ENCODE measurements around the gene TTLL13. TPM values are rescaled to one million over a fixed set of nuclear protein-coding genes. Genes with fewer than 3 reads are reported as not detected.
A peak's percentile ranks its signal among the peaks of the same experiment; 100 is the strongest.
"Not testable (repeated sequence)": the region's sequence is repeated elsewhere in the genome, so short reads cannot be mapped to it uniquely, and the experiment has no call there.

TTLL13 gene
- total and polyA plus RNA-seq, 2 donors (not counting 1 experiment from before 2014, with no cell fraction given): under 0.01 to 0.08 TPM

DNA sequence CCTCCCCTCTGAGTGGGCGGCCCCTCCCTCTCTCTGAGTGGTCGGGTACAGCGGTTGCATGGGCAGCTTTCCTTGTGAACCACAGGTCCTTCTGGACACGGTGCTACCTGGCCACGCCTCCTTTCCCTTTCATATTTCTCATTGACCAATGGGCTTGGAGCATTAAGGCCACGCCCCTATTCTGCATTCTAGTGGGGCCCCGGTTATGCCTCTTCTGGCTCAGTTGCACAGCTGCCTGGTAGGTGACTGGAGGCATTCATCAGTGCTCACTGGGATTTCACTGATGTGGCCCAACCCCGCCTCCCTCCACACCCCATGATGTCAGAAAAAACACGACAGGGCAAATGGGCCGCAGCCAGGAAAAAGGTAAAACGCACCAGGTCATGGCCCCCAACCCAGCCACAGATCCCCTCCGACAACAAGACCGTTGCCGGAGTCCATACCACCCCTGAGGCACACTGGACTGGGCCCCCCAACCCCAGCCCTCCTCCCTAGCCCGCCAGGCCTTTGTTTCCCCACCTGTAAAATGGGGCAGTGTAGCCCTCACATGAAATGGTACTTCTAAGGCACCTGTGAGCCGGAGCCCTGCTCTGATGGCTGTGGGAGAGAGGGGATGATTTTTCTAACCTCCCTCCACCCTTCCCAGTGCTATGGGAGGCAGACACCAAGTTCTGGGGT is 42.5 kb downstream of the TTLL13 start:
- no peak overlapping the region for H3K4me3 ChIP-seq (replicated peaks in 1 of 4; ENCODE audit: control extremely low read depth in 1 of 4, insufficient read depth in 1 of 4, low read depth in 3 of 4, low read length in 4 of 4)
- no peak overlapping the region for H3K9ac ChIP-seq (ENCODE audit: insufficient read depth, low read length)
- H3K27ac ChIP-seq (ENCODE audit: insufficient read depth, low read length): no peak overlapping the region
- H3K4me1 ChIP-seq (ENCODE audit: control insufficient read depth, extremely low read depth, insufficient read depth, low read length): no peaks in the 10 kb centered on the region
- no peak overlapping the region for H2AFZ ChIP-seq (ENCODE audit: low read length)
- H3K9me3 ChIP-seq (ENCODE audit: control insufficient read depth, insufficient read depth, low read depth, low read length): no peaks in the 10 kb centered on the region
- no peak overlapping the region for H3K4me2 ChIP-seq (ENCODE audit: extremely low read depth, insufficient read depth, low read length)
- TF ChIP-seq, protein P1, sequence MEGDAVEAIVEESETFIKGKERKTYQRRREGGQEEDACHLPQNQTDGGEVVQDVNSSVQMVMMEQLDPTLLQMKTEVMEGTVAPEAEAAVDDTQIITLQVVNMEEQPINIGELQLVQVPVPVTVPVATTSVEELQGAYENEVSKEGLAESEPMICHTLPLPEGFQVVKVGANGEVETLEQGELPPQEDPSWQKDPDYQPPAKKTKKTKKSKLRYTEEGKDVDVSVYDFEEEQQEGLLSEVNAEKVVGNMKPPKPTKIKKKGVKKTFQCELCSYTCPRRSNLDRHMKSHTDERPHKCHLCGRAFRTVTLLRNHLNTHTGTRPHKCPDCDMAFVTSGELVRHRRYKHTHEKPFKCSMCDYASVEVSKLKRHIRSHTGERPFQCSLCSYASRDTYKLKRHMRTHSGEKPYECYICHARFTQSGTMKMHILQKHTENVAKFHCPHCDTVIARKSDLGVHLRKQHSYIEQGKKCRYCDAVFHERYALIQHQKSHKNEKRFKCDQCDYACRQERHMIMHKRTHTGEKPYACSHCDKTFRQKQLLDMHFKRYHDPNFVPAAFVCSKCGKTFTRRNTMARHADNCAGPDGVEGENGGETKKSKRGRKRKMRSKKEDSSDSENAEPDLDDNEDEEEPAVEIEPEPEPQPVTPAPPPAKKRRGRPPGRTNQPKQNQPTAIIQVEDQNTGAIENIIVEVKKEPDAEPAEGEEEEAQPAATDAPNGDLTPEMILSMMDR (conservative IDR thresholded peaks at IDR 0.05 in 1 of 2, IDR thresholded peaks at IDR 0.05 in 1 of 2; ENCODE audit: low read depth in 1 of 2, low read length in 2 of 2): no peak
- no peak for TF ChIP-seq EZH2 (IDR thresholded peaks at IDR 0.05; ENCODE audit: low read length, missing control alignments)
- no peaks in the 10 kb centered on the region for H3K27me3 ChIP-seq (ENCODE audit: control insufficient read depth, insufficient read depth, low read length)
- H3K79me2 ChIP-seq (ENCODE audit: control insufficient read depth, insufficient read depth, low read length): no peaks in the 10 kb centered on the region
- H4K20me1 ChIP-seq (ENCODE audit: control insufficient read depth, extremely low read depth, insufficient read depth, low read length): no peaks in the 10 kb centered on the region
- DNase-seq (ENCODE audit: low read depth in 2 of 2): no peak
- no peaks in the 10 kb centered on the region for H3K36me3 ChIP-seq (ENCODE audit: control insufficient read depth, insufficient read depth, low read length)

DNA sequence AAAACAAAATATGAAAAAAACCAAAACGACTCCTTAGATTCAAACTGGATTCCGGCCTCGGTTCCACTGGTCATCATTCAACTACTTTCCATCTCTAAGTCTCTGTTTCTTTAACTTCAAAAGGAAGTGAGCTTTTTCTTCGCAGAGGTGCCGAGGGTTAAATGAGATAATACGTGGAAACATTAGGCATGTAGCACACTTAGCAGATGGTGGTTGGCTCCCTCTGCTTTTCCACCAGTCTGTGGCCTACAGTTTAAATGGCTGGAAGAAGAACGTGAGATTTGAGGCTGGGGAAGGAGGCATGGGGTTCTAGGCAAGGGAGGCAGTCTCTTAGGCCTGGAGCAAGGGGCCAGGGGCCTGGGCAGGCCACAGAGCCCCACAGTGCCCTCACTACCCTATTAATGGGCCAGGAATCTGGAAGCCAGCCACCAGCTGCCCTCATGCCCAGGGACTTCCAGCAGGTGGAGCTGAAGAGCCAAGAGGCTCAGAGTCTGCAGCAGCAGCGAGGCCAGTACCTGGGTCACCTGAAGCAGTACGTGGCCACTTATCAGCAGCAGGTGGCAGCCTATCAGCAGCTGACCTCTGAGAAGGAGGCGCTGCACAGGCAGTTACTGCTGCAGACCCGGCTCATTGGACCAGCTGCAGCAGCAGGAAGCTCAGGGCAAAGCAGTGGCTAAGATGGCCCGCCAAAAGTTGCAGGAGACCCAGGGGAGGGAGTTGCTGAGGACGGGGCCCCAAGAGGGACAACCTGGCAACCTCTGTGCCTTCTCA is 43.9 kb downstream of the TTLL13 start:
- not testable (repeated sequence) for H3K9me3 ChIP-seq (ENCODE audit: control insufficient read depth, insufficient read depth, low read depth, low read length); H3K4me2 ChIP-seq (ENCODE audit: extremely low read depth, insufficient read depth, low read length); H3K9ac ChIP-seq (ENCODE audit: insufficient read depth, low read length); H3K36me3 ChIP-seq (ENCODE audit: control insufficient read depth, insufficient read depth, low read length); H3K4me1 ChIP-seq (ENCODE audit: control insufficient read depth, extremely low read depth, insufficient read depth, low read length); H3K79me2 ChIP-seq (ENCODE audit: control insufficient read depth, insufficient read depth, low read length); H3K27ac ChIP-seq (ENCODE audit: insufficient read depth, low read length); H3K4me3 ChIP-seq (replicated peaks in 1 of 4; ENCODE audit: control extremely low read depth in 1 of 4, insufficient read depth in 1 of 4, low read depth in 3 of 4, low read length in 4 of 4); H4K20me1 ChIP-seq (ENCODE audit: control insufficient read depth, extremely low read depth, insufficient read depth, low read length); H2AFZ ChIP-seq (ENCODE audit: low read length); H3K27me3 ChIP-seq (ENCODE audit: control insufficient read depth, insufficient read depth, low read length)
- DNase-seq (ENCODE audit: low read depth in 2 of 2): peak; percentile 22 to 32
- TF ChIP-seq, protein P1 (conservative IDR thresholded peaks at IDR 0.05 in 1 of 2, IDR thresholded peaks at IDR 0.05 in 1 of 2; ENCODE audit: low read depth in 1 of 2, low read length in 2 of 2): peak; percentile 71 to 79

DNA sequence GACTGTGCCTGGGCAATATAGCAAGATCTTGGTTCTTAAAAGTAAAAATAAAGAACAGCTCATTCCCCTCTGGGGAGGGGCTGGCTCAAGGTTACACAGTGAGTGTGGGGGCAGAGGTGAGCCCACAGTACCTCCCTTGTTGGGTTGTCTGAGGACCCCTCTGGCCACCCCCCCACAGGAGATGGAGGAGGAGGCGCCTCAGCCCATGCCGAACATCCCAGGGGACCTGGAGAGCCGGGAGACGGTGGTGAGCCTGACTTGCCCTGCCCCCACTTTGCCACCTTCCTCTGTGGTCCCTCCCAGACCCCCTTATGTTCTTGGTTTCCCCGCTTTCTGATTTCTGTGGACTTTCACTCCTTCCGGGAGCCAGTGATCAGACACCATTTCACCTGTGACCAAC is 44.8 kb downstream of the TTLL13 start:
- H3K4me2 ChIP-seq (ENCODE audit: extremely low read depth, insufficient read depth, low read length): no peak overlapping the region
- no peak overlapping the region for H3K27ac ChIP-seq (ENCODE audit: insufficient read depth, low read length)
- no peak for DNase-seq (ENCODE audit: low read depth in 2 of 2)
- no peak overlapping the region for H3K4me3 ChIP-seq (replicated peaks in 1 of 4; ENCODE audit: control extremely low read depth in 1 of 4, insufficient read depth in 1 of 4, low read depth in 3 of 4, low read length in 4 of 4)
- H3K9ac ChIP-seq (ENCODE audit: insufficient read depth, low read length): no peak overlapping the region
- H3K79me2 ChIP-seq (ENCODE audit: control insufficient read depth, insufficient read depth, low read length): no peaks in the 10 kb centered on the region
- no peaks in the 10 kb centered on the region for H3K9me3 ChIP-seq (ENCODE audit: control insufficient read depth, insufficient read depth, low read depth, low read length)
- no peak overlapping the region for H2AFZ ChIP-seq (ENCODE audit: low read length)
- no peak for TF ChIP-seq EZH2 (IDR thresholded peaks at IDR 0.05; ENCODE audit: low read length, missing control alignments)
- TF ChIP-seq, protein P1 (conservative IDR thresholded peaks at IDR 0.05 in 1 of 2, IDR thresholded peaks at IDR 0.05 in 1 of 2; ENCODE audit: low read depth in 1 of 2, low read length in 2 of 2): no peak
- H4K20me1 ChIP-seq (ENCODE audit: control insufficient read depth, extremely low read depth, insufficient read depth, low read length): no peaks in the 10 kb centered on the region
- no peaks in the 10 kb centered on the region for H3K36me3 ChIP-seq (ENCODE audit: control insufficient read depth, insufficient read depth, low read length)
- no peaks in the 10 kb centered on the region for H3K4me1 ChIP-seq (ENCODE audit: control insufficient read depth, extremely low read depth, insufficient read depth, low read length)
- no peaks in the 10 kb centered on the region for H3K27me3 ChIP-seq (ENCODE audit: control insufficient read depth, insufficient read depth, low read length)
